GM21390 (cell line): Measurements from ENCODE around the gene LMNTD1.
"Not testable (repeated sequence)": the region's sequence is repeated elsewhere in the genome, so short reads cannot be mapped to it uniquely, and the experiment has no call there.

Experiments used
- ATAC-seq: cut with Tn5 transposase; IDR thresholded peaks from one replicate; pipeline ENCODE4 v1.9.1; 2021; ENCODE audit not compliant: unreplicated experiment

Gene LMNTD1

GRCh38 chr12:25553098-25553497 is at the start of gene LMNTD1:
LMNTD1 (minus strand) TSS chr12:25553283; CDS start chr12:25552959, 324 bp downstream.
- no peak for ATAC-seq

GRCh38 chr12:25598956-25599355 is 45.9 kb upstream of the LMNTD1 start:
- no peak for ATAC-seq

GRCh38 chr12:25595496-25595895 is 42.4 kb upstream of the LMNTD1 start:
- not testable (repeated sequence) for ATAC-seq

- ATAC-seq = no peak
Observed at GRCh38 chr12:25594376-25594775, 41.3 kb upstream of the LMNTD1 start.

- ATAC-seq = no peak
Observed at GRCh38 chr12:25592725-25593495, 39.8 kb upstream of the LMNTD1 start.

GRCh38 chr12:25591144-25591543 is 38.1 kb upstream of the LMNTD1 start:
- no peak for ATAC-seq

GRCh38 chr12:25590011-25590721 is 37.1 kb upstream of the LMNTD1 start:
- no peak for ATAC-seq

GRCh38 chr12:25587346-25587745 is 34.3 kb upstream of the LMNTD1 start:
- ATAC-seq = no peak

GRCh38 chr12:25585662-25586061 is 32.6 kb upstream of the LMNTD1 start:
- no peak for ATAC-seq

GRCh38 chr12:25585021-25585523 is 32.0 kb upstream of the LMNTD1 start:
- no peak for ATAC-seq

- ATAC-seq = no peak
Observed at GRCh38 chr12:25584596-25584995, 31.5 kb upstream of the LMNTD1 start.

- ATAC-seq = no peak
Observed at GRCh38 chr12:25583545-25583944, 30.5 kb upstream of the LMNTD1 start.

- no peak for ATAC-seq
Observed at GRCh38 chr12:25581067-25581466, 28.0 kb upstream of the LMNTD1 start.

GRCh38 chr12:25578411-25579143 is 25.5 kb upstream of the LMNTD1 start:
- ATAC-seq = no peak

- ATAC-seq = no peak
Observed at GRCh38 chr12:25574761-25575160, 21.7 kb upstream of the LMNTD1 start.

GRCh38 chr12:25573346-25573745 is 20.3 kb upstream of the LMNTD1 start:
- ATAC-seq = no peak

GRCh38 chr12:25570418-25570817 is 17.3 kb upstream of the LMNTD1 start:
- no peak for ATAC-seq

- ATAC-seq = no peak
Observed at GRCh38 chr12:25566202-25566949, 13.3 kb upstream of the LMNTD1 start.

GRCh38 chr12:25558586-25558985 is 5.5 kb upstream of the LMNTD1 start:
- ATAC-seq = no peak

GRCh38 chr12:25557830-25558436 is 4.8 kb upstream of the LMNTD1 start:
- ATAC-seq = no peak
